GM23248 (cell line): Measurements from ENCODE around the gene STARD4.

ENCODE experiments used
- EZH2 ChIP-seq: fragments of 200-600 bp; sonication (generic); IDR thresholded peaks from 2 replicates; pipeline ENCODE4 v1.6.1; 2018; ENCODE audit warnings: antibody characterized with exemption, mild to moderate bottlenecking; ENCODE audit not compliant: insufficient read depth, poor library complexity, severe bottlenecking
- EZH2phosphoT487 ChIP-seq: fragments of 200-600 bp; sonication (generic); IDR thresholded peaks from 2 replicates; pipeline ENCODE4 v1.6.1; 2018; ENCODE audit warnings: antibody characterized with exemption, moderate library complexity, mild to moderate bottlenecking, low read depth; ENCODE audit not compliant: insufficient read depth

- TF ChIP-seq EZH2 (no peak), EZH2phosphoT487 (no peak)
Observed at GRCh38 chr5:111447099-111447498, 65.2 kb downstream of the STARD4 start.
